Nephron progenitor cell (in vitro differentiated cells): ENCODE measurements around the gene SYNE2.

ENCODE experiments used
- DNase-seq: peaks from one replicate; pipeline ENCODE4 v3.0.0; 2021
- H3K27ac Mint-ChIP-seq: 2 replicates; pipeline ENCODE4 v1.8.0; 2021; ENCODE audit warnings: mild to moderate bottlenecking, moderate library complexity, mixed read lengths
- H3K27me3 Mint-ChIP-seq: 2 replicates; pipeline ENCODE4 v1.8.0; 2021; ENCODE audit warnings: mild to moderate bottlenecking, low read depth, mixed read lengths; ENCODE audit not compliant: poor library complexity
- H3K36me3 Mint-ChIP-seq: 2 replicates; pipeline ENCODE4 v1.8.0; 2021; ENCODE audit warnings: low read depth, mixed read lengths
- H3K4me1 Mint-ChIP-seq: 2 replicates; pipeline ENCODE4 v1.8.0; 2021; ENCODE audit warnings: mixed read lengths
- H3K4me3 Mint-ChIP-seq: 2 replicates; pipeline ENCODE4 v1.8.0; 2021; ENCODE audit warnings: mild to moderate bottlenecking, moderate library complexity, mixed read lengths
- H3K9me3 Mint-ChIP-seq: 2 replicates; pipeline ENCODE4 v1.8.0; 2021; ENCODE audit warnings: mild to moderate bottlenecking, moderate library complexity, mixed read lengths
- TF ChIP-seq, protein P1 (sequence below): fragments of 200-600 bp; sonication (generic); IDR thresholded peaks from 2 replicates; pipeline ENCODE4 v1.5.0; 2021; ENCODE audit warnings: antibody characterized with exemption

Gene SYNE2

DNA sequence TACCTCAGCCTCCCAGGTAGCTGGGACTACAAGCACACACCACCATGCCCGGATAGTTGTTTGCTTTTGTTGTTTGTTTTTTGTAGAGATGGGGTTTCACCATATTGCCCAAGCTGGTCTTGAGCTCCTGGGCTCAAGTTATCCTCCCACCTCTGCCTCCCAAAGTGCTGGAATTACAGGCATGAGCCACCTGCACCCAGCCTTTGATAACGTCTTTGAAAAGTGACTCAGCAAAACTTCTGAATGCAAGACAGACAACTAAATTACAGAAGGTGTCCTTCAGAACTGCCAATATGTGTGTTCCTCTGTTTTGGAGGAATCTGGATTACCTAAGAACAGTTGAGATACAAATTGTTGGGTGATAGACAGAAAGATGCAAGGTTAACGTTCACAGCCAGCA, 341.6 kb downstream of the SYNE2 start:
- Mint-ChIP-seq H3K27ac (peak overlapping the region; percentile 3), H3K9me3 (no peaks in the 10 kb centered on the region), H3K36me3 (peaks cover 58% of the 10 kb centered on the region), H3K27me3 (no peaks in the 10 kb centered on the region), H3K4me1 (peaks cover 44% of the 10 kb centered on the region), H3K4me3 (no peak overlapping the region)
- TF ChIP-seq, protein P1, sequence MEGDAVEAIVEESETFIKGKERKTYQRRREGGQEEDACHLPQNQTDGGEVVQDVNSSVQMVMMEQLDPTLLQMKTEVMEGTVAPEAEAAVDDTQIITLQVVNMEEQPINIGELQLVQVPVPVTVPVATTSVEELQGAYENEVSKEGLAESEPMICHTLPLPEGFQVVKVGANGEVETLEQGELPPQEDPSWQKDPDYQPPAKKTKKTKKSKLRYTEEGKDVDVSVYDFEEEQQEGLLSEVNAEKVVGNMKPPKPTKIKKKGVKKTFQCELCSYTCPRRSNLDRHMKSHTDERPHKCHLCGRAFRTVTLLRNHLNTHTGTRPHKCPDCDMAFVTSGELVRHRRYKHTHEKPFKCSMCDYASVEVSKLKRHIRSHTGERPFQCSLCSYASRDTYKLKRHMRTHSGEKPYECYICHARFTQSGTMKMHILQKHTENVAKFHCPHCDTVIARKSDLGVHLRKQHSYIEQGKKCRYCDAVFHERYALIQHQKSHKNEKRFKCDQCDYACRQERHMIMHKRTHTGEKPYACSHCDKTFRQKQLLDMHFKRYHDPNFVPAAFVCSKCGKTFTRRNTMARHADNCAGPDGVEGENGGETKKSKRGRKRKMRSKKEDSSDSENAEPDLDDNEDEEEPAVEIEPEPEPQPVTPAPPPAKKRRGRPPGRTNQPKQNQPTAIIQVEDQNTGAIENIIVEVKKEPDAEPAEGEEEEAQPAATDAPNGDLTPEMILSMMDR = no peak
- no peak for DNase-seq

DNA sequence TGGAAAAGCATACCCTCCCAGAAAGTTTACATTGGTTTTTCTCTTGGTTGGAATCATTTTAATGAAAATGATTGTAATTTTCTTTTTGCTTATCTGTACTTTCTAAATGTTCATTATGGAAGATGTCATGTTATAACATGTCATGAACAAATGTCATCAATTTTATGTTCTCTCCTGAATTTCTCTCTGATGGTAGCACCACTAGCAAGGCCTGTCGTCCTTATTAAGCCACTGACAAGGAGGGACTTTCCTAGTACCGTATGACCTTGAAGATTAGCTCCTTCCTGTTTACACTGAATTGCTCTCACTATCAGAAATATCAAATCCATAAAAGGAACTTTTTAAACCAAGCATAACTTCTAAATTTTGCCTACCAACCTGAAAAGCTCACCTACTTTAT, 342.4 kb downstream of the SYNE2 start:
- no peak overlapping the region for H3K27ac Mint-ChIP-seq

DNA sequence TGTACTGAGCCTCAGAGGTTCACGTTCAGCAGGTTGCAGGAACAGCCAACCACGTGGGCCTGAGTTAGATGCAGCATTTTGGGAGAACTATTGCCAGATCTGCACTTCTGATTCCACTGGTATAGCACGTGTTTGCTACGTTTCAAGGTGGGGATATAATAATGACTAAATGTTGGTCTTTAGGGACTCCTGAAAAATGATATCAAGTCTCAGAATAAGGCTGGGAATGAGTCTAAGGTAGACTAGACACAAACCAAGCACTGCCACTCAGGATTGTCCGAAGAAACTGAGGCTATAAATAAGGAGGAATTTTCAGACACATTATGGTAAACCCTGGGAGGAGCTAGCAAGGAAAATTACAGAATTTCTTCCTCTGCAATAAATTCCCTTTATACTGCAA, 343.3 kb downstream of the SYNE2 start:
- H3K27me3 Mint-ChIP-seq = no peaks in the 10 kb centered on the region
- H3K36me3 Mint-ChIP-seq = peaks cover 44% of the 10 kb centered on the region
- DNase-seq = no peak
- no peak overlapping the region for H3K27ac Mint-ChIP-seq
- H3K4me3 Mint-ChIP-seq = peak overlapping the region; percentile 82
- peaks cover 60% of the 10 kb centered on the region for H3K4me1 Mint-ChIP-seq
- no peaks in the 10 kb centered on the region for H3K9me3 Mint-ChIP-seq
- TF ChIP-seq, protein P1 = no peak

More for the DNA sequence above, 342.4 kb downstream of the SYNE2 start:
- Mint-ChIP-seq H3K4me1 (peaks cover 52% of the 10 kb centered on the region), H3K4me3 (no peak overlapping the region), H3K36me3 (peaks cover 52% of the 10 kb centered on the region), H3K9me3 (no peaks in the 10 kb centered on the region), H3K27me3 (no peaks in the 10 kb centered on the region)
- TF ChIP-seq, protein P1 = no peak
- DNase-seq = no peak

DNA sequence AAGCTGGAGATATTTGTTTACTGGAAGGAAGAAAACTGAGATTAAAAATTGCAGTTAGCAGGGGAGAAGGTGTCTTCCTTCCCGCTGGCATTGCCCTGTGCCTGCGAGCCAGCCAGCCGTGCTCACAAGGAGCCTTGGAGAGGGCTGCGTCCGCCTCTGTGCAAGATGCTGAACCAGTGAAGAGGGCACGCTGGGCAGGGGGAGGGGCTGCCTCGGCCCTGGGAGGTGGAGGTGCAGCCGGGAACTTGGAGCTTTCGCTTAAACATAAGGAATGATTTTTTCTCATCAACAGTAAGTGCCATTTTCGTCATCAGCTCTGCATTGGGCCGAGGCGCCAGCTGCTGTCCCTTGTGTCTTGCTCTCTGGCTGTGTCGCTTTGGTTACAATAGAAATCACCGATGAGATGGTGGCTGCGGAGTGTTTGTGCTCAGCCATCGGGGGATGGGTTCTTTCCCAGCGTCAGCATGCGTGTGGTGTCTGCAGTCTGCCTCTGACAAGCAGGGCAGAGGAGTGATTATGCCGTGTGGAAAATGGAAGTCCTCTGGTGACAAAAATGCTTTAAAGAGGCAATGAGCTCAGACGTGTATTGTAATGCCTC, 344.1 kb downstream of the SYNE2 start:
- H3K27ac Mint-ChIP-seq = peak overlapping the region; percentile 73
- H3K4me3 Mint-ChIP-seq = peak overlapping the region; percentile 82
- peaks cover 60% of the 10 kb centered on the region for H3K4me1 Mint-ChIP-seq
- TF ChIP-seq, protein P1 = no peak
- DNase-seq = peak; percentile 71
- no peaks in the 10 kb centered on the region for H3K27me3 Mint-ChIP-seq
- H3K9me3 Mint-ChIP-seq = no peaks in the 10 kb centered on the region
- peaks cover 35% of the 10 kb centered on the region for H3K36me3 Mint-ChIP-seq

DNA sequence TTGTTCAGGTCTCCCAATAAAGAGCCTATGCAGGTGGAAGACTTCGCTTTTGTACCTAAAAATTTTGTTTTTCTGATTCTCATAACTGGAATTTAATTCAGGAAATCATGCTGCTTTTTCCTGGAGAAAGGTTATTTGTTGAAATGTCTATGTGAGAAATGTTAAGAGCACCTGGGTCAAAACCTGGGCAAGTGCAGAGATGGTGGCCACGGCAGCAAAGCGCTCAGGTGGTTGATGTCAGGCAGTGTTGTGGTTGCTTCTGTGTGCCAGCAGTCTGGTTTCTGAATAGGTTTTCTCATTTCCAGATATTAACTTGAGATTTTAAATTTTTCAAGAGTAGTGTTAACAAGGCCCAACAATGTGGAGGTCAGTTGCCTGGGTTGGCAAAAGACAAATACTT, 345.2 kb downstream of the SYNE2 start:
- no peak for DNase-seq
- Mint-ChIP-seq H3K27me3 (no peaks in the 10 kb centered on the region), H3K27ac (no peak overlapping the region), H3K9me3 (no peaks in the 10 kb centered on the region), H3K4me1 (peaks cover 60% of the 10 kb centered on the region), H3K4me3 (no peak overlapping the region), H3K36me3 (peaks cover 32% of the 10 kb centered on the region)
- TF ChIP-seq, protein P1 = no peak

DNA sequence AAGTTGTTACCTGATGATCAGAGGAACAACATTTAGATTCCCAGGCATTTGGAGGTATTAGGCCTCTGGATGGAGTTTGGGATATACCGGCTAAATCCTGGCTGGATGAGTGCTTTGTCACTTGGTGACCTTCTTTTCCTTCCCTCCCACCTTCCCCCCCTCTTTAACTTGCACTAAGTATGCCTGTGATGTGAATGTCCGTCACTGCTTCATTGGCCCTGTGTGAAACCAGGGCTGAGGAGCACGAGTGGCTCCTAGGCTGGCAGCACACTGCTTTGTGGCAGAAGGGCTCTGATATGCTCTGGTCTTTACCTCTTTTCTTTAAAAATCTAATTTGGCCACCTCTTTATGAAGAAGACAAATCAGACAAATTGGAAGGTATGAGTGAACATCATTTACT, 345.7 kb downstream of the SYNE2 start:
- no peaks in the 10 kb centered on the region for H3K27me3 Mint-ChIP-seq
- H3K9me3 Mint-ChIP-seq = no peaks in the 10 kb centered on the region
- peaks cover 60% of the 10 kb centered on the region for H3K4me1 Mint-ChIP-seq
- TF ChIP-seq, protein P1 = no peak
- H3K4me3 Mint-ChIP-seq = no peak overlapping the region
- H3K27ac Mint-ChIP-seq = no peak overlapping the region
- DNase-seq = no peak
- H3K36me3 Mint-ChIP-seq = peaks cover 32% of the 10 kb centered on the region
